ENCODE results near the gene BTBD17. TPM values are rescaled to one million over a fixed set of nuclear protein-coding genes. Genes with fewer than 3 reads are reported as not detected.

The BTBD17 gene
- total RNA-seq, 2 donors from 2014 or later, result 1.0 TPM; not detected in 1

DNA sequence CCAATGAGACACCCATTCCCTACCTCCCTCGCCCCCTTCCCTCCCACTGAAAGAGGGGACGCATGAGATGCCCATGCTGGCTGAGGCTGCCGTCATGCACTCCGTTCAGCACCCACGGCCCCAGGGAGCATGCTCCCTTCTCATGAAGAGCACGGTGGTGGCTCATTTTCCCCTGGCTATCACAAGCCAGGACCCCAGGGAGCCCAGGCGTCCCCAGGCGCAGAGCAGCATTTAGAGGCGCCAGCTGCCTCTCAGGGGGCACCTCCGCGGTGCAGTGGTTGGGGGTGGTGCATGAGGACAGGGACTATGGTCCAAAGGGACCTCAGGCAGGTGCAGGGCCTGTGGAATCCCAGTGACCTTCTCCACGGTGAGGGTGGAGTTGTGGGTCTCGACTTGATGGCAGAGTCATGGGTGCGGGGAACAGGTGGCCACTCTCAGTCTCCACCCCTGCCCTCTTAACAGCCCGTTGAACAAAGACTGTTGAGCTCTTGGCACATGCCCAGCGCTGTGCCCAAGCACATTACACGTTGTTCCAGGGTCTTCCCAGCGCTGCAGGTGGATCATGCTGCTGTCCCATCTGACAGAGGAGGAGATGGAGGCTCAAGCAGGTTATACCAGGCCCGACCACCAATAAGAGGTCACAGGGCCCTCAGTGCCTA, 22.0 kb downstream of the BTBD17 start:
- WGBS, 2 donors, result 62 to 79% methylated on average over 9 to 19 of the region's 19 CpGs
- intact Hi-C loops (cut with DNase I), result no loop called here
- no peak for ATAC-seq

DNA sequence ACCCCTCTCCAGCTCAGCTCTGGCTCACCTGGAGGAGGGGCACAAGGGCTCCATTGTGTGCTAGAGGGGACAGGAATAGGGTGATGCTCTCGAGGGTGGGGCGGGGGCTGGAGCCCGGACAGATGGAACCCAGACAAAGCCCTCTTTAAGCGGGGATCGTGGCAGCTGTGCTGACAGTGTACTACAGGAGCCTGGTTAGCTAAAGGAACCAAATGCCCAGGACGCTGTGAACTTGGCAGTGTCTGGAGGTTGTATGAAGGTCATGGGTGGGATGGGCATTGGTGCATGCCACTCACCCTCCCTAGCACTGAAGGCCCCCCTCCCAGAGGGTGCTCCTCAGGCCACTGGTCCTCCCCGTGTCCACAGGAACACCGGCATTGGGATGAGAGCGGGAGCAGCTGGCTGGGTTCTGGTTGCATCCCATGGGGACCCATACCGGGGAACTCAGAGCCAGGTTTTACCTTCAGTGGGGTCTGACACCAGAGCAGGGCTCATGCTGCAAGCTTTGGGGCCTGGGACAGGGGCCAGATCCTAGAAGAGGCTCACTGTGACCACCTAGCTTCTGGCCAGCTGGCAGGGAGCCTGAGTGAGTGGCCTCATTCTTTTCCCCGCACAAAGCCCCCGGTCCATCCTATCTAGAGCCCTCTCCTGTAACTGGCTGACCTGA, 23.7 kb downstream of the BTBD17 start:
- TF ChIP-seq POLR2A (IDR thresholded peaks at IDR 0.05) (no peak), CTCF (IDR thresholded peaks at IDR 0.05) (no peak)
- Histone ChIP-seq H3K27me3 (no peaks in the 10 kb centered on the region), H3K4me1 (no peaks in the 10 kb centered on the region), H3K9me3 (no peaks in the 10 kb centered on the region), H3K27ac (no peak overlapping the region), H3K4me3 (no peak overlapping the region), H3K36me3 (replicated peaks in 1 of 2; ENCODE audit: insufficient read depth in 1 of 2, low read depth in 2 of 2) (no peaks in the 10 kb centered on the region)
- DNase-seq (no peak), ATAC-seq (no peak)
- 41 to 44% methylated on average over 12 of the region's 12 CpGs for WGBS, 2 donors
- intact Hi-C loops (cut with DNase I), result no loop called here

More for the DNA sequence above, 22.0 kb downstream of the BTBD17 start:
- Histone ChIP-seq H3K9me3 (no peaks in the 10 kb centered on the region), H3K4me1 (no peaks in the 10 kb centered on the region), H3K27ac (no peak overlapping the region), H3K4me3 (no peak overlapping the region), H3K27me3 (no peaks in the 10 kb centered on the region), H3K36me3 (replicated peaks in 1 of 2; ENCODE audit: insufficient read depth in 1 of 2, low read depth in 2 of 2) (no peaks in the 10 kb centered on the region)
- TF ChIP-seq CTCF (IDR thresholded peaks at IDR 0.05) (no peak), POLR2A (IDR thresholded peaks at IDR 0.05) (no peak)
- no peak for DNase-seq

GRCh38 chr17:74336307-74336706, 25.4 kb downstream of the BTBD17 start:
- no peak for TF ChIP-seq CTCF (IDR thresholded peaks at IDR 0.05)
- no peak for TF ChIP-seq POLR2A (IDR thresholded peaks at IDR 0.05)
- Histone ChIP-seq H3K9me3 (no peaks in the 10 kb centered on the region), H3K27me3 (no peaks in the 10 kb centered on the region), H3K4me3 (no peak overlapping the region), H3K4me1 (no peaks in the 10 kb centered on the region), H3K27ac (no peak overlapping the region), H3K36me3 (replicated peaks in 1 of 2; ENCODE audit: insufficient read depth in 1 of 2, low read depth in 2 of 2) (no peaks in the 10 kb centered on the region)
- intact Hi-C loops (cut with DNase I), result no loop called here
- ATAC-seq (no peak), DNase-seq (no peak)
- 63 to 73% methylated on average over 7 of the region's 7 CpGs for WGBS, 2 donors

- Histone ChIP-seq H3K36me3 (replicated peaks in 1 of 2; ENCODE audit: insufficient read depth in 1 of 2, low read depth in 2 of 2) (no peaks in the 10 kb centered on the region), H3K4me1 (no peaks in the 10 kb centered on the region), H3K27me3 (no peaks in the 10 kb centered on the region), H3K9me3 (no peaks in the 10 kb centered on the region), H3K27ac (no peak overlapping the region), H3K4me3 (no peak overlapping the region)
- TF ChIP-seq POLR2A (IDR thresholded peaks at IDR 0.05) (no peak), CTCF (IDR thresholded peaks at IDR 0.05) (no peak)
- DNase-seq, result no peak
- no peak for ATAC-seq
- 62 to 71% methylated on average over 3 to 5 of the region's 5 CpGs for WGBS, 2 donors
- intact Hi-C loops (cut with DNase I), result no loop called here
Measured at GRCh38 chr17:74335529-74336062, 26.1 kb downstream of the BTBD17 start.

Data from body of pancreas (tissue), 4 donors.